Activated CD4-positive, alpha-beta T cell treated with anti-CD3 and anti-CD28 coated beads, Interleukin-2, Interleukin-6, amounts not matched to agents 100 ng/mL and 50 ng/mL, durations not matched to agents 16 hours and 8 hours (primary cell): ENCODE data around the gene SCAMP5.

Experiments
- DNase-seq: peaks from one replicate; pipeline ENCODE4 v3.0.0-alpha.2; 2020

The SCAMP5 gene

GRCh38 chr15:75023181-75023871 is 28.0 kb downstream of the SCAMP5 start, which contains the start of gene PPCDC:
PPCDC (plus strand) TSS chr15:75023590; CDS start chr15:75028319, 4,729 bp downstream.
- peak; percentile 98 for DNase-seq

GRCh38 chr15:75023872-75024636 is 28.7 kb downstream of the SCAMP5 start:
- peak; percentile 36 for DNase-seq

DNA sequence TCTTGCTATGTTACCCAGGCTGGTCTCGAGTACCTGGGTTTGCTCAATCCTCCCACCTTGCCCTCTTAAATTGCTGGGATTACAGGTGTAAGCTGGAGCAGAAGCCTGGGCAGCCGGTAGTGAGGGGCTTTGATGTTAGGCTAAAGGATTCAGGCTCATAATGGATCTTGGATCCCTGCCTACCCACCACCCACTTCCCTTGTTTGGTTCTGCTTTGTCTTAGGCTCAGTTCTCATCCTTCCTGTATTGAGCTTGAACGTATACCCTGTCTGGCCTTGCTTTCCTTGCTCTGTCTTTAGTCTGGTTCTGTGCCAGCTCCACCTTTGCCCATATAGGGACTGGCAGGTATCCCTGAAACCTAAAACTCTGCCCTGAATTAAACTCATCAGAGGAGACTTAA is 29.7 kb downstream of the SCAMP5 start:
- no peak for DNase-seq

DNA sequence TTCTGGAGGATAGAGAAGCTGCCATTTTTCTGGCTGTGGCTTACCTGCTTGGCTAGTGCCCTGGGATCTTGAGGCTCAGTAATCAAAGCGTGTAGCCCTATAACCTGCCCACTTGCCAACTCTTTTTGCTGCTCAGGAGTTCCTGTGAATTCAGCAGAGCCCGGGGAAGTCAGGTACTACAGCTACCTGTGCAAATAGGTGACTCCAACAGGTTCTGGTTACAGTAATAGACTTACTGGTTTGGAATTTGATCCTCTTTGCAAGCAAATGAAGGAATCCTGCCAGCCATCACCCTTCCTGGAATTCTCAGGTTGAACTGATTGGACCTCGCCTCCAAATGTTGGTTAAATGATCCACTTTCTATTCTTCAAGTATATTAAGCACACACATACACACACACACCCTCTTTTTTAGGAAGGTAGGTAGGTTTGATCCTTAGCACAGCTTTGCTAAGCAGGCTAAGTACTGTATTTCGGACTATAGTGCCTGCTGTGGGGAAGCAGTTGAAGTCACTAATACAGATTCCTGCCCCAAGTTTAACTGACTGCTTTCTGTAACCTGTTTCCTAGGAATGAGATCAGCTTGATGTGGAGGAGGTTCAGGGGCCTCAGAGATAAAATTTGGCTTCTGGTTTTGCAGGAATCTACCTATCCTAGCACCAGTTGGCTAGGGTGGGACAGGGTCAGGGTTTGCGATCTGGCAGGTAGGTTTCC is 30.3 kb downstream of the SCAMP5 start:
- no peak for DNase-seq

DNA sequence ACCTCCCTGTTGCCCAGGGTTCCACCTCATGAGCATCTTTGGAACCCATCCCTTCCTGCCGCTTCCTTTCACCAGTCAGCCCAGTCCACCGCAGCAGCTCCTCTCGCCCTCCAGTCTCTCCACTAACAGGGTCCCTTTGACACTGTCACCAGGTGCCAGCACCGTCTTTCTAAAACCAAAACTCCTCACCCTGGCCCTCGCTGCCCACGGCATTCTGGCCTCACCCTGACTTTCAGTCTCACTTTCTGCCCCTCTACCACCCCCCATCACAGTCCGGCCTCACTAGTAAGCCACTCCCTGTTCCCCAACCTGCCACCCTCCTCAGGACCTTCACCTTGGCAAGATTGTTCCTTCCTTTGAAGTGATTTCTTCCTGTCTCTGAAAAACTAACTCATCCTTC is 32.2 kb downstream of the SCAMP5 start:
- no peak for DNase-seq

DNA sequence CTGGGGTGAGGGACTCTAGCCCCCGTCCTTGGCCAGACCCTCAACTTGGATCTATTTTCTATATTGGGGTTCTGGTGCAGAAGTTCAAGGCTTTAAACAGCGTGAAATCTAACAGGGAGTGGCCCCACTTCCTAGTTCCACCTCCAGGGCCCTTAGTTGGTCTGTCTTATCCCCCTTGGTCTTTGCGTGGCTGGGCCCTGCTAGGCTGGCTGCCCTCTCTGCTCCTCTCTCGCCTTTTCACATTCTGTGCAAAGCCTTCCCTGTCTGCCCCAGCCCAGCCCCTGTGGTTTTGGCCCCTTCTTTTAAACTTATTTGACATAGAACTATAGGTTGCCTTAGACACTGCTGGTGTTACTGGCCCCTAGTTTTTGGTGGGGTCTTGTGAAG is 33.6 kb downstream of the SCAMP5 start:
- no peak for DNase-seq

DNA sequence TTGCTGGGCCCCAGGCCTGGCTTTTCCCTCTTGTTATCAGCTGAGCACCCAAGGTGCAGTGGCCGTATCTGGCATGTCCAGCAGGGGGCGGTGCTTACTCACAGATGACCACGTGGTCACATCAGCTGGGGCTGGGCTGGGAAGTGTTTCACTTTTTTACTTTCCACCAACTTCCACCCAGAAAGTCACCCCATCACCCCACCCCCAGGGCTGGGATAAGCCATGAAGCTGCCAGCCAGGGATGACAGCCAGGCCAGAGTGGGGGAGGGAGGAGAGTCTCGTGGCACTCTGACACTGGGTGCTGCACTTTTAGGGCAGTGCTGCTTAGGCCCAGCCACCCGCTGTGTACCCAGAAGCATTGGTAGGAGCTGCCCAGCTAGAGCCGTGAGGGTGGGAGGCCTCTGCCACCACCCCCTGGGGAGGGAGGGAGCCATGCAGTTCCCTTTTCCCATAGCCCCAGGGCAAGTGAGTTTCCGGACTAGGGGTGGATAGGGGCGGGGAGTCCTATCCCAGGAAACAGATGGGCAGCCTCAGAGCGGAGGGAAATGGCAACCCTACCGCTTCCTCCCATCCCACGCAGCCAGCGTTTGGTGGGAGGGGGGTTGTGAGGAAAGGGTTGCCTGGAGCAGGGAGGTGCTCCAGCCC is 34.1 kb downstream of the SCAMP5 start:
- peak; percentile 91 for DNase-seq

- no peak for DNase-seq
Observed at GRCh38 chr15:75030023-75030413, 34.7 kb downstream of the SCAMP5 start.

GRCh38 chr15:75030424-75030823 is 35.1 kb downstream of the SCAMP5 start:
- no peak for DNase-seq

- DNase-seq: no peak
Observed at GRCh38 chr15:75031848-75032247, 36.5 kb downstream of the SCAMP5 start.

DNA sequence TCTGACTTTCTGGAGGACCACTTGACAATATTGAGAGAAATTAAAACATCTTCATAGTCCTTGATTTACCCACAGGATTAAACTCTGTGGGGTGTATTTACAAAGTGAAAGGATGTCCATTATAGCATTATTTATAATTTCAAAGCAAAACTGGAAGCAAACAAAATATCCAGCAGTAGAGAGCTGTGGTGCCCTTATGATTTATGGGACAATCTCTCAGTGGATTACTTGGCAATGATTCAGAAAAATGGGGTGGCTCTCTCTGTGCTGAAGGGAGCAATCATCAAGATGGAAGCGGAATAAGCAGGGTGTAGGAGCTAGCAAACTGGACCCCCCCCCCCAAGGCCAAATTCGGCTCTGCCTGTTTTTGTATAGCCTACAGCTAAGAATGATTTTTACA is 37.0 kb downstream of the SCAMP5 start:
- no peak for DNase-seq

- no peak for DNase-seq
Observed at GRCh38 chr15:75033809-75034208, 38.4 kb downstream of the SCAMP5 start.

- no peak for DNase-seq
Observed at GRCh38 chr15:75034615-75035014, 39.3 kb downstream of the SCAMP5 start.

GRCh38 chr15:75036212-75036616 is 40.9 kb downstream of the SCAMP5 start:
- no peak for DNase-seq

- peak; percentile 49 for DNase-seq
Observed at GRCh38 chr15:75037685-75038084, 42.3 kb downstream of the SCAMP5 start.

DNA sequence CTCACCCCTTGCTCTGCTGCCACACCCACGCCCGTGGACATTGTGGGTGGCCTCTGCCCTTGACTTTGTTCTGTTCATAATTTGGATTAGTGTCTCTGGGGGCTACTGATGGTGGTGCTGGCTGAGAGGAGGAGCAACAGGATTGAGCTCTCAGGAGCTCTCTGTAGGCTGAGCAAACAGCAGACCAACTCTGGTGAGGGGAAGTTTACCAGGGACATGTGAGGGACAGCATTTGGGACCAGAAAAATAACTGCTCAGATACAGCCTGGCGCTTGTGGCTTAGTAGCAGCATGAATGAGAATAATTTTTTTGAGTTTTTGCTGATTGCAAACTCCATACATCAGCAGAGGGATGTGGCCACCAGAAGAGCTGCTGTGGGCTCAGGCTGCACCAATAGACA is 42.9 kb downstream of the SCAMP5 start:
- DNase-seq: no peak

GRCh38 chr15:75042730-75043508 is 47.6 kb downstream of the SCAMP5 start:
- DNase-seq: peak; percentile 88

DNA sequence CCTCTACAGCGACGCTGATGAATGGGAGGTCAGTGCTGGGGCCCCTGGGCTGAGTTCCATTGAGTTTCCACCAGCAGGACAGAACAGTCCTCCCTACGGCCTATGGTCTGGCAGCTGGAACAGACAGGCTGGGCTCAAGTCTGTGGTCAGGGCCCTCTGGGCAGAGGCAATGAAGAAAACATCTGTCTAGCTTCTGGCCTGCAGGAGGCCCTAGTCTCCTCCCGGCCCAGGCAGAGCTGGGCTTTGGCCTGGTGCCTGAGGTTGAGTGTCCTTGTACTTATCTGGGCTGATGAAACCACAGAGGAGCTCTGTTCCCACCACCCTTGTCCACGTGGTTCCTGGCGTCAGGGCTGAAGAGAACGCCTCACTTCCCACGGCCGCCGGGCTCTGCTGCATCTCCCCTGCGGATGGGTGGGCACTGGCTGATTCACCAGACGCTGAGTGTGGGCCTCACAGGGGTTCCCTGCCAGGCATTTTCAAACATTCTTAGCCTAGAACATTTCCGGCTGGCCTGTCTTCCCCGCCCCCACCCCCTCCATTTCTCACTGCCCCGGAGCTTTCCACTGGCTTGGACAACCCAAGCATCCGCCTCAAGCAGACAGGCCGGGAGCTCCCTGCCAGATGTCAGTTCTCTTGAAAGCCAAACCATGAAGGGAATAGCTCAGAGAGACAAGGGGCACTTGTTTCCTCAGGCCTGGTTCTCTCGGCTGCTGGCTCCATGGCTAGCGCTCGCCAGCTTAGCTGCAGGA is 48.3 kb downstream of the SCAMP5 start:
- DNase-seq: no peak

DNA sequence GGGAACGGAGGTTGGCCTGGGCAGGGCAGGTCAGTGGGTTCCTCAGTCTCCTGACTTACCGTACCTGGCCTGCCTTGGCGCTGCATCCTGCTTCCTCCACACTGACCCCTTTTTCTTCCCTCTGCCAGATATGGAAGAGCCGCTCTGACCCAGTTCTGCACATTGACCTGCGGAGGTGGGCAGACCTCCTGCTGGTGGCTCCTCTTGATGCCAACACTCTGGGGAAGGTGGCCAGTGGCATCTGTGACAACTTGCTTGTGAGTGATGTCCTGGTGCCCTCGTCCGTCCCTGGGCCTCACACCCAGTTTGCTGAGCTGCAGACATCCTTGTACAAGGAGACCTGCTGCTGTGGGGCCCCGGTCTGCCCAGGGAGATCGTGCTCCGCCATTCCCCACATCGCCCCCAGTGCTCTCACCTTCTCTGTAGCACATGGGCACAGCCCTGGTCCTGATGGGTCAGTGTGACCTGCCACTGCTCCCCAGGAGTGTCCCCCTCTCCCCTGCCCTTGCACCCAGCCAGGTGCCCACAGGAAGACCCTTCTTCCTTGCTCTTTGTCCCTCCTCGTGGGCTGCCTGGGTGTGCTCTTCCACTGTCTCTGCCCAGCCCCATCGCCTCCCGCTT is 49.0 kb downstream of the SCAMP5 start:
- no peak for DNase-seq

DNA sequence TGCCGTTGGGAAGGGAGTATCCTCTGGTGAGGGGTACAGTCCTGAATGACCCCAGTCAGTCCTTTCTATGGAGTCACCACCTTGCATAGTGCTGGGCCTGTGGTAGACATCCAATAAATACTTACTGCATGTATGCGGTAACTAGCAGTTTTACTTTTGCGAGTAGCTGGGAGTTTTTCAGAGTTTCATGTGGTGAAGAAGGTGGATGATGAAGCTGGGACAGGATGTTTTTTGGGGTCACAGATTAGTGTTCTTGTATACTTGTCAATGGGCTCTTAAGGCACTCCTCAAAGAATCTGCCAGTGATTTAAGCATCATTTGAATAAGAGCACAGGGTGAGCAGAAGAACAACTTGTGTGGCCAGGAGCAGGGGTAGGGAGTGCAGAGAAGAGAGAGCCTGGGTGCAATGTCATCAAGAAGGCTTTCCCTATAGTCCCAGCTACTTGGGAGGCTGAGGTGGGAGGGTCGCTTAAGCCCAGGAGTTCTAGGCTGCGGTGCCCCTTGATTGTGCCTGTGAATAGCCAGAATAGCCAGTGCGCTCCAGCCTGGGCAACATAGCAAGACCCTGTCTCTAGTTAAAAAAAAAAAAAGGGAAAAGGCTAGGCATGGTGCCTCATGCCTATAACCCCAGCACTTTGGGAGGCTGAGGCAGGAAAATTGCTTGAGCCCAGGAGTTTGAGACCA is 50.1 kb downstream of the SCAMP5 start:
- peak; percentile 55 for DNase-seq

- DNase-seq: no peak
Observed at GRCh38 chr15:75048394-75048793, 53.0 kb downstream of the SCAMP5 start.
